Right lobe of liver (tissue), 6 donors: ENCODE results near the gene ARHGEF9. TPM values are rescaled to one million over a fixed set of nuclear protein-coding genes. Genes with fewer than 3 reads are reported as not detected.

Experiments
- ATAC-seq, 4 donors: fragments of 200-7000 bp; cut with Tn5 transposase; one replicate each; pipeline ENCODE4 v1.9.1; 2020; ENCODE audit warnings: mild to moderate bottlenecking in 4 of 4, moderate library complexity in 4 of 4
- DNase-seq, 3 donors: peaks; one replicate each; pipeline ENCODE4 v3.0.0-alpha.2; 2020
- H3K27ac ChIP-seq, 3 donors: fragments of 200-600 bp; one replicate each; pipeline ENCODE4 v1.8.0; 2022
- H3K27me3 ChIP-seq, 2 donors: fragments of 200-600 bp; one replicate each; pipeline ENCODE4 v1.8.0; 2022
- H3K36me3 ChIP-seq, 4 donors: fragments of 200-600 bp; sonication (generic) in 1 of 4; one replicate each; pipeline versions ENCODE4 v1.5.1 to v1.8.0; 2017 to 2022; ENCODE audit warnings: control low read depth in 1 of 4
- H3K4me1 ChIP-seq, 4 donors: fragments of 200-600 bp; sonication (generic) in 1 of 4; one replicate each; pipeline versions ENCODE4 v1.5.1 to v1.8.0; 2017 to 2022; ENCODE audit warnings: control low read depth in 1 of 4
- H3K4me3 ChIP-seq, 3 donors: fragments of 200-600 bp; one replicate each; pipeline ENCODE4 v1.8.0; 2022
- H3K9me3 ChIP-seq, 4 donors: fragments of 200-600 bp; sonication (generic) in 1 of 4; one replicate each; pipeline versions ENCODE4 v1.5.1 to v1.8.0; 2017 to 2022; ENCODE audit warnings: control low read depth in 1 of 4
- POLR2A ChIP-seq: fragments of 450-650 bp; IDR thresholded peaks from one replicate; pipeline ENCODE4 v1.6.1; 2017; ENCODE audit warnings: antibody characterized with exemption, mild to moderate bottlenecking
- WGBS: methylation state at CpG from one replicate; pipeline ENCODE4 v1.1.6; 2018; ENCODE audit warnings: low coverage, low lambda C conversion rate; ENCODE audit not compliant: insufficient coverage; ENCODE audit errors: missing lambda C conversion rate; 5-methylcytosine and 5-hydroxymethylcytosine counted together
- intact Hi-C, 2 donors: fragments of 100-400 bp; cut with DNase I; formaldehyde crosslinking; loops; one replicate each; pipeline versions ENCODE4 v1.11.2 to v1.14.1; 2022
- total RNA-seq, 6 experiments: library from RNA; depleted of rRNA in 2 of 6; stranded (reverse); fragments of >200 nt in 2 of 6; fragmentation: NEBNext Ultra II Directional in 3 of 6; extraction: Animal tissue kit (Norgen Biotek cat#: 25700) in 3 of 6; gene quantifications; one replicate each; pipeline versions ENCODE4 v1.1.0 to v1.2.4, GENCODE V29; 2016 to 2023
- TF ChIP-seq, protein P1 (sequence below), 4 donors: fragments of 200-600 bp in 3 of 4; fragments of 450-650 bp in 1 of 4; IDR thresholded peaks; one replicate each; pipeline versions ENCODE4 v1.5.1 to v1.8.0; 2016 to 2022; ENCODE audit warnings: antibody characterized with exemption in 4 of 4, mild to moderate bottlenecking in 2 of 4
- donor health status: DM: no; HTN: yes; CAD: no.
- donor health status: DM: no; HTN: no; CAD: no.
- donor health status: DM: no; HTN: no; CAD: no.
- donor health status: DM: no; HTN: yes; CAD: no.
- donor health status: DM: no; HTN: yes; CAD: no.

ARHGEF9 gene
- total RNA-seq, 6 experiments from 2014 or later = 5.8 to 9.0 (median 7.5) TPM

DNA sequence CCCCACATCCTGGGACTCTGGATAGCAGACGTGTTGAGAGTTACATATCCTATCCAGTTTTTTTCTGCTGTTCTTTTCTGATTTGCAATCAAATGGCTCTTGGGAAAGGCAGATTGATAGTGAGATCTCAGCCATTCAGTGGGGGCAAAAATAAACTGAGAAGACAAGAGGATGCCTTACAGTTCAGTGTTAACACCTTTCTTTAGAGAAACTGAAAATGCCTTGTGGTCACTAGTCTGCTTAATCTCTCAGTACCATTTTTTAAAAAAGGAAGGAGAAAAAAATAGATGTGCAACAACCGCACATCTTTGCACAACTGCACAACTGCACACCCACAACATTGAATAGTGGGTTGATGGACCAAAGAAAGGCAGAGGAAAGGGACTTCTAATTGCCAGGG is 109.3 kb downstream of the ARHGEF9 start:
- 31% methylated on average over 1 of the region's 2 CpGs for WGBS
- H3K36me3 ChIP-seq = no peaks in the 10 kb centered on the region

DNA sequence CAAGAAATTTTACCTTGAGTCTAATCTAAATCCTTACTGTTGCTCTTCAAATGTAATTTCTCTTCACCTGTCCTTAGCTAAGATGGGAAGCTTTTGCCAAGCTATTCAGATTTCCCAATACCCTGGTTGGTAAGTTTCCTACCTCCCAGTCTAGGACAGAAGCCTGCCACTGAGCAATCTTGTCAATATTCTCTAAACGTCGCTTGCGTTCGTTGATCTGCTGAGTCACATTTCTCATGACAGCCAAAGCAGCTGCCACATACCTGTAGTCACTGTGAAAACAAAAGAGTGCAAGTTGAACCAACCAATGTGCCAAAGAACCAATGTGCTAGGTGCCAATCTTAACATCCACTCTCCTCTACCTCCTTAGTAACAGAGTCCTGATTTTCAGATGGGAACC is 111.1 kb downstream of the ARHGEF9 start:
- ATAC-seq = peak in 2 of 4 donors; percentile 64 to 84
- no peaks in the 10 kb centered on the region for H3K36me3 ChIP-seq
- H3K27me3 ChIP-seq = no peaks in the 10 kb centered on the region
- WGBS = 75% methylated on average over 4 of the region's 4 CpGs
- H3K27ac ChIP-seq = no peak overlapping the region
- DNase-seq = no peak
- no peak overlapping the region for H3K4me3 ChIP-seq
- no peak for TF ChIP-seq POLR2A
- TF ChIP-seq, protein P1, sequence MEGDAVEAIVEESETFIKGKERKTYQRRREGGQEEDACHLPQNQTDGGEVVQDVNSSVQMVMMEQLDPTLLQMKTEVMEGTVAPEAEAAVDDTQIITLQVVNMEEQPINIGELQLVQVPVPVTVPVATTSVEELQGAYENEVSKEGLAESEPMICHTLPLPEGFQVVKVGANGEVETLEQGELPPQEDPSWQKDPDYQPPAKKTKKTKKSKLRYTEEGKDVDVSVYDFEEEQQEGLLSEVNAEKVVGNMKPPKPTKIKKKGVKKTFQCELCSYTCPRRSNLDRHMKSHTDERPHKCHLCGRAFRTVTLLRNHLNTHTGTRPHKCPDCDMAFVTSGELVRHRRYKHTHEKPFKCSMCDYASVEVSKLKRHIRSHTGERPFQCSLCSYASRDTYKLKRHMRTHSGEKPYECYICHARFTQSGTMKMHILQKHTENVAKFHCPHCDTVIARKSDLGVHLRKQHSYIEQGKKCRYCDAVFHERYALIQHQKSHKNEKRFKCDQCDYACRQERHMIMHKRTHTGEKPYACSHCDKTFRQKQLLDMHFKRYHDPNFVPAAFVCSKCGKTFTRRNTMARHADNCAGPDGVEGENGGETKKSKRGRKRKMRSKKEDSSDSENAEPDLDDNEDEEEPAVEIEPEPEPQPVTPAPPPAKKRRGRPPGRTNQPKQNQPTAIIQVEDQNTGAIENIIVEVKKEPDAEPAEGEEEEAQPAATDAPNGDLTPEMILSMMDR (IDR thresholded peaks at IDR 0.05) = no peak
- no peaks in the 10 kb centered on the region for H3K9me3 ChIP-seq
- no peaks in the 10 kb centered on the region for H3K4me1 ChIP-seq
- intact Hi-C loops = no loop called here

More for the DNA sequence above, 109.3 kb downstream of the ARHGEF9 start:
- ATAC-seq = no peak
- no peaks in the 10 kb centered on the region for H3K4me1 ChIP-seq
- H3K27me3 ChIP-seq = no peaks in the 10 kb centered on the region
- intact Hi-C loops = no loop called here
- no peak overlapping the region for H3K4me3 ChIP-seq
- TF ChIP-seq, protein P1 (IDR thresholded peaks at IDR 0.05) = no peak
- TF ChIP-seq POLR2A = no peak
- DNase-seq = no peak
- H3K9me3 ChIP-seq = no peaks in the 10 kb centered on the region
- H3K27ac ChIP-seq = no peak overlapping the region

DNA sequence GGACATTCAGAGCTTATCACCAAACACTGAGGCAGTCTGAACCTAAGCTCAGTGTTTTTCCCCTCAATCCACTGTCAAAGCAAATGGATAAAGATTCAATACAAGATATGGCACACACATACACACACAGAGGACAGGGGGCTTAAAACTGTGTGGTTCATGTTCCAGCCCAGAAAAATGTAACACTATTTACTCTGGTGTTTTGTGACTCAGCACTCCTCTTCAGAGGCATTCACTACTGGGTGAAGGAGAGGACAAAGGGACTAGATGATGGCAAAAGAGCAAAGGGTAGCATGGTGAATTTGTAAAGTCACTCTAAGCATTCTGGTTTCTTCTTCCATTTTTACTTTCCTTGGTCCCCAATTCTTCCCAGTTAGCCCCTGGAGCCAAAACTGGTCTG is 120.3 kb downstream of the ARHGEF9 start:
- DNase-seq (no peak), ATAC-seq (no peak)
- Histone ChIP-seq H3K27me3 (no peaks in the 10 kb centered on the region), H3K4me1 (no peaks in the 10 kb centered on the region), H3K36me3 (no peaks in the 10 kb centered on the region), H3K9me3 (no peaks in the 10 kb centered on the region), H3K4me3 (no peak overlapping the region), H3K27ac (no peak overlapping the region)
- intact Hi-C loops = no loop called here
- TF ChIP-seq, protein P1 (IDR thresholded peaks at IDR 0.05) = no peak
- TF ChIP-seq POLR2A = no peak

DNA sequence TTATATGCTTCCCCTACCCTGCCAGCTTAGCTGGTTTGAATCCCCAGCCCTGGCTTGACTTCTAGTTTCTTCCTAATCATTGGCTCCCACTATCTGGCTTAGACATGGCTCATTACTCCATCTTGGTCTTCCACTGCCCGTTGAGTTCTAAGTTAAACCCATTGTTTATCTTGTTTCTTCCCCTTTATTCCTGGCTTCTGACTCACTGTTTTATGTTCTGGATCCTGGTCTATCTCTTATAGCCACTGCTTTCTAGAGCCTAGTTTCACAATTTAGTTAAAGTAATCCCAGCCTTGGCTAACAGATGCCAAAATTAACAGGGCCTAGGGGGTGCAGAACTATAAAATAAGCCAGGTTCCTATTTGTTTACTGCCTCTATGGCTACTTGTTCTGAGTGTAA is 120.9 kb downstream of the ARHGEF9 start:
- Histone ChIP-seq H3K27ac (no peak overlapping the region), H3K9me3 (no peaks in the 10 kb centered on the region), H3K36me3 (no peaks in the 10 kb centered on the region), H3K4me3 (no peak overlapping the region), H3K27me3 (no peaks in the 10 kb centered on the region), H3K4me1 (no peaks in the 10 kb centered on the region)
- ATAC-seq (no peak), DNase-seq (no peak)
- intact Hi-C loops = no loop called here
- TF ChIP-seq, protein P1 (IDR thresholded peaks at IDR 0.05) = no peak
- no peak for TF ChIP-seq POLR2A
- WGBS = 31% methylated on average over 1 of the region's 1 CpG

DNA sequence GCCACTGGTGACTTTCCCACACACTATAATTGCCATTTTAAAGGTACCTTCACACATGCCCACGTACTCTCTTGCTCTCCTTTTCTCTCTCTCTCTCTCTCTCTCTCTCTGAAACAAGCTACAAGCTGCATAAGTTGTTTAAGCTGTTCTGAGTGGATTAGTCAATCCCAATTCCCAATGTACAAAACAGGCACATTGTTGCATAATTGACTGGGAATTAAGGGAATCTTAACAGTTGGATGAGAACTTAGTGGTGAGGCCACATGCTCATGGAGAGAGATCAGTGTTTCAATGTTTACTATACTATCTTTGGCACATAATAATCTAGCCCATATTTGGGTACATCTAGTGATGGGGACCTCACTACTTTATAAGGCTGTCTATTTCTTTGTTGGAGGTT is 123.3 kb downstream of the ARHGEF9 start:
- no peak for DNase-seq
- Histone ChIP-seq H3K4me1 (no peaks in the 10 kb centered on the region), H3K9me3 (no peaks in the 10 kb centered on the region), H3K27ac (no peak overlapping the region), H3K27me3 (no peaks in the 10 kb centered on the region), H3K36me3 (no peaks in the 10 kb centered on the region), H3K4me3 (no peak overlapping the region)
- TF ChIP-seq, protein P1 (IDR thresholded peaks at IDR 0.05) = no peak
- no peak for TF ChIP-seq POLR2A
- intact Hi-C loops = no loop called here
- no peak for ATAC-seq
- 27% methylated on average over 1 of the region's 1 CpG for WGBS
